Measurements from ENCODE around the gene ST8SIA4.

Gene ST8SIA4

GRCh38 chr5:100867039-100867562, 36.0 kb downstream of the ST8SIA4 start:
- no peak for DNase-seq

GRCh38 chr5:100864931-100865330, 38.2 kb downstream of the ST8SIA4 start:
- DNase-seq = no peak

GRCh38 chr5:100863739-100864138, 39.3 kb downstream of the ST8SIA4 start:
- no peak for DNase-seq

GRCh38 chr5:100861148-100861547, 41.9 kb downstream of the ST8SIA4 start:
- no peak for DNase-seq

DNA sequence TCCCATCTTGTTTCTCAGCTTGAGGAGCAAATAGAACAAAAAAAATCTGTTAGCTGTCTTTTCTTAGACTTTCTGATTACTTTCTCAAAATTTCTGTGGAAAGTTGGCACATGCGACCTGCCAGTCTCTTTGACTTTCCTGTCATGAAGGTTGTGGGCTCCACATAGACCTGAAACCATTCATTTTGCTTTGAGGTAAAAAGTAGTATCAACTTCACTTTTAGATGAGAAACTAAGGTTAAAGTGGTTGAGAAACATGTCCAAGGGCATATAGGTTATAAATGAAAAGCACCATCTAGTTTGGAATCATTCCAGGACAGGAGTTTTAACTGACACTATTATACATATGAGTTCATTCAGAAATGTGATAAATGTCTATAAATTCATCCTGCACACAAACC, 42.7 kb downstream of the ST8SIA4 start:
- no peak for DNase-seq

DNA sequence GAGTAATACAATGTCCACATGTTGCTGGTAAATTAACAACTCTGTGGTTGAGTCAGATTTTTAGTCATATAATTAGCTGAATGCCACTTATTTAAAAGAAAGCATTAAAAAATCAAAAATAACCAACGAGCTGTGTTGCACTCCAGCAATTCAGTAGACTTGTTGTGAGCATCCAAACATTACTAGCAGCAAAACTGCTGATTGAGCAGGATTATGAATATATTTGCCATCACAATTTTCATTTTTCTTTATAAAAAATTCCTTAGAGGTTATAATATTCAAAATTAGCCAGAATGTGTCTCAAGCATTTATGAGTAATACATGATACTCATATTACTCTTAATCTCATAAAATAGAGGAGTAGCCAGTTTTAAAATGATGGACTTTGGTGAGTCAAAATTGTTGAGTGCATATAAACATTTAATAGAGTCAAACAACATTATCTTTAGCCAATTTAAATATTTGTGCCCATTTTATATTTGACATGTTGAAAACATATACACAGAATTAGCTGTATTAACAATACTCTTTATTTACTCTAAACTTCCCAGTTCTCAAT, 44.0 kb downstream of the ST8SIA4 start:
- no peak for DNase-seq

GRCh38 chr5:100856462-100856861, 46.6 kb downstream of the ST8SIA4 start:
- DNase-seq = no peak

DNA sequence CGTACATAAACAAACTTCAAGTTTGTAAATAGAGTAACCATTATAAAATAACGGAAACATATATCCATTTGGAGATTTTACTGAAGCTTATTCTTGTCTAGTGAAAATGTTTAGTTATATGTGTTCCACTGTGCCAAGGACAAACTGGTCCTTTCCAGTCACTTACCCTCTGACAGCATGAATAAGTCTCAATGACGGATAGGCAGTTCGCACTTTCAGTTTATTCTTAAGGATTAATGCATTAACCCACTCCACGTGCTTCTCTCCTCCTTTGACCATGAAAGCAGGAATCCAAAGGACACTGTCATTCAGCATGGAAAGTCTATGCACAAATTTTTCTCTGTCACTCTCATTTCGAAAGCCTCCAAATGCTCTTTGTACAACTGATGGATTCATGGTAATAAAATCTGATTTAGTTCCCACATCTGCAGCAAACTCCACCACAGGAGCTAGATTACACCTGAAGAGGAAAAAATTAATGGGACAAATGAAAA, 47.1 kb downstream of the ST8SIA4 start:
- no peak for DNase-seq

- no peak for DNase-seq
Measured at GRCh38 chr5:100855295-100855694, 47.8 kb downstream of the ST8SIA4 start.

GRCh38 chr5:100854591-100854990, 48.5 kb downstream of the ST8SIA4 start:
- DNase-seq = no peak

DNA sequence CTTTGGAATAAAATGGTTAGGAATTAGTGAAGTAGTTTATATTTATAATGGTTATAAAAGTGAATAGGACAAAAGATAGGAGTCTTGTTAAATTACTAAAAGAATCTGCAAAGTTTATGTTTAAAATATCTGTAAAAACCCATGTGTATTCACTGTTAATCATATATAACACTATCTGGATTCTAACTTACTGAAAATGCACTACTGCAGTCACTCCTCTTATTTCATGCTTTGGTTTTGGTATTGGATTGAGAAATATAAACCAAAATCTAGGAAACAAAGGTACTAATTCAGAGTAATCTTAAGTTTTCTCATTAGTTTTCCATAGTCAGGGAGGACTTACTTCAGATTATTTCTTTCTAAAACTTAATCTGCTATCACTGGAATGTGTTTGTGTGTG, 49.5 kb downstream of the ST8SIA4 start:
- DNase-seq = no peak

DNA sequence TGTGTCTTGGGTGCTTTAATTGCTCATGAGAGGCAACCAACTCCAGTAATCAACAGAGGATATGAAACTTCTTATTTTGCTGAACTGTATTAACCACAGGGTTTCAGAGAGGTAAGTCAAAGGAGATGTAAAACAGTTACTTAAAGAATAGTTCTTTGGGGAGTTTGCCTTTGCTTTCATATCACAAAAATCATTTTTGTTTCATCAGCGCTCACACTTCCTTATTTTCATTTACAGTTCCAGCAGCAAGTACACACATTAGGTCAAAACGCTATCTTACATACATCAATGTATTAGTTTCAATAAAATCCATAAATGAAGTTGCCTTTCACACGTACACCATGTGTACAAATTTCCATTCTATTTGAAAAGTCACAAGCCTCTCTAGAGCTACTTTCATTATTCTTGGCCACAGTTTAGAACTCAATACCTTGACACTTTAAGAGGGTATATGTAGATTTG, 50.1 kb downstream of the ST8SIA4 start:
- DNase-seq = no peak

DNA sequence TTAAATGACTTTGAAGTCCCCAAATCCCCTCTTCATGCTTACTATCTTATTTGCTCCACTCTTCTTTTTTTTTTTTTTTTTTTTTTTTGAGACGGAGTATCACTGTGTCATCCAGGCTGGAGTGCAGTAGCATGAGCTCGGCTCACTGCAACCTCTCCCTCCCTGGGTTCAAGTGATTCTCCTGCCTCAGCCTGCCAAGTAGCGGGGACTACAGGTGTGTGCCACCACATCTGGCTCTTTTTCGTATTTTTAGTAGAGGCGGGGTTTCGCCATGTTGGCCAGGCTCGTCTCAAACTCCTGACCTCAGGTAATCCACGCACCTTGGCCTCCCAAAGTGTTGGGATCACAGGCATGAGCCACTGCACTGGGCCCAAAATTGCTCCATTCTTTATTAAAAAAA, 51.0 kb downstream of the ST8SIA4 start:
- no peak for DNase-seq

- DNase-seq = no peak
Measured at GRCh38 chr5:100846772-100847171, 56.3 kb downstream of the ST8SIA4 start.

DNA sequence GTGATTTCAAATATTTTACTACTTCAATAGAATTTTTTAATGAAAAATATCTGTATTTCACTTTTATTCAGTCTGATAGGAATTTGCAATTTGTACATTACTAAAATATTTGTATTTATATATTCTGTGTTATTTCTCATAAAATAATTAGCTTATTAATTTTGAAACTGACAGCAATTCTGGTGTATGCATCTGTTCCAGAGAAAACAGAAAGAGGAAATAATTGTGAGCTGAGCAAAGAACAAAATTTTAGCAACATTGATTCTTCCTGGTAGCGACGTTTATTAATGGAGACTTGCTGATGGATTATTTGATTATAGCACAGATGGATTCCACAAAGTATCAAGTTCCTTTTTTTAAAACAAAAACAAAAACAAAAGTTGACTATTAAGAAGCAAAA, 61.0 kb downstream of the ST8SIA4 start:
- no peak for DNase-seq

DNA sequence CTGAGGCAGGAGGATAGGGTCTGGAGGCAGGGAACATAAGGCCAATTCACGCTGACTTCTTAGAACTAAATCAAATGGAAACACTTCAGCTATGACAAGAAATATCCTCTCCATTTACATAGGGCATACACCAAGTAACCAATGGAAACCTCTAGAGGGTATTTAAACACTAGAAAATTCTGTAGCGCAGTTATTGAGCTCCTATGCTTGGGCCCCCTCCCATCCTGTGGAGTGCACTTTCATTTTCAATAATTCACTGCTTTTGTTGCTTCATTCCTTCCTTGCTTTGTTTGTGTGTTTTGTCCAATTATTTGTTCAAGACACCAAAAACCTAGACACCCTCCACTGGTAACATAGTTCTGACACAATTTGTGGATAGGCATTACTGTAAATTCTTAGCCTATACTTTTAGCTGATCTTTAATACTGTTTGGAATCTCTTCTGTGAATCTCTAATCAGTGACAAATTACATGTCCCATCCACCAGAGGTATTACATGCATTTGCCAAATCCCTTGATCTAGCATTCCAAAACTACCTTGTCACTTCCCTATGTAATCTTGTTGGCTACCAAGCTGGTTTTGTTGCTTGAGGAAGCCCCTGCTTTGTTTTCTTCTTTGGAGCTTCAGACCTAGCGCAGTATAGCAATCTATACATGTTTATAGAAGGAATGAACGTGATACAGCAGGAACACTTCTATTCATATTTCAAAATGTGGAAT, 61.6 kb downstream of the ST8SIA4 start:
- no peak for DNase-seq

- no peak for DNase-seq
Measured at GRCh38 chr5:100840789-100841188, 62.3 kb downstream of the ST8SIA4 start.

- no peak for DNase-seq
Measured at GRCh38 chr5:100840370-100840769, 62.7 kb downstream of the ST8SIA4 start.

- DNase-seq = no peak
Measured at GRCh38 chr5:100838048-100838473, 65.0 kb downstream of the ST8SIA4 start.

DNA sequence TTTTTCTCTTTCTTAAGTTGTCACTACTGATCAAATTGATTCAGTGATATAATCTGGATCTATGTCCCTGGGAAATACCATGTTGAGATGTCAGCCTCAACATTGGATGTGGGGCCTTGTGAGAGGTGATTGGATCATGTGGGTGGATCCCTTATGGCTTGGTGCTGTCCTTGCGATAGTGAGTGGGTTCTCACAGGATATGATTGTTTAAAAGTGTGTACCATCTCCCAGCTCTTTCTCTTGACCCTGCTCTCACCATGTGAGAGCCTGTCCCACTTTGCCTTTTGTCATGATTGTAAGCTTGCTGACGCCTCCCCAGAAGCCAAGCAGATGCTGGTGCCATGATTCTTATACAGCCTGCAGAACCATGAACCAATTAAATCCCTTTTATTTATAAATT, 68.6 kb downstream of the ST8SIA4 start:
- no peak for DNase-seq

DNA sequence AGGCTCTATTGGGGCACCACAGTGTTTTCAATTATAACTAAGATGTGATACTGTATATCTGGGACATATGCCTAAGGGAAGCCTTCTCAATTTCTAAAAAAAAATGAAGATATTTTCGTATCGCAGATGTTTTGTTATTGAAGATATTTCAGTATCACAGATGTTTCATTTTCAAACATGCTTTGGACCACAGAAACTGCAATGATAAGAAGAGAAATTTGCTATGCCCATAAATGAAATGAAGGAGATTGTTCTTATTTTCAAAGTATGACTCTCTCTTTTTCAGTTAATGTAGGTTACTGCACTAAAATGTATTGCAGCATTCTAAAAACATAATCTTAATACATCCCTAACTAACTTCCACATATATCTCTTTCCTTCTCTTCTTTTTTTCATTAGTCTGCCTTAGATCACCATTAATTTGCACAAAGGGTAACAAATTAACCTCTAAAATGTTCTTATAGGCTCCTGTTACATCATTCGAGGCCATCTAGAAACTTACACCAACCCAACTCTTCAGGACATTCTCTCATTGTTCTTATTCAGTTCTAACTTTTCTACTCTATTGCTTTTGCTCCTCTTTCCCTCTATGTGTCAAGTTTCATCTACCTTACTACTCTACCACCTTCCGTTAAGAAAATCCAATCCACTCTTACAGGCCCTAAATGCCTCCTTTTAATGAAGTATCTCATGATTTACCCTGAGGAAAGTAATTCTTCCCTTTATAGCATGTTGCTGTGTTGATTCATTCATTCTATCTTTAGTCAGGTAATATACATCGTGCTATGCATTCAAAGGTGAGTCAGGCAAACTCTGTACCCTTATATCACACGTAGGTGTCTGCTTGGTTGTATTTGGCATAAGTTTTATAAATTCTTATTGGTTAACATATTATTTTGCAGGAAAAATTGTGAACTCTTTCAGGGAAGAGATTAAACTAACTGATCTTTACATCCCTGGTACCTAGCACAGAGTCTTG, 70.5 kb downstream of the ST8SIA4 start:
- no peak for DNase-seq

- no peak for DNase-seq
Measured at GRCh38 chr5:100828898-100829356, 74.2 kb downstream of the ST8SIA4 start.
